Gastroesophageal sphincter (tissue), 3 donors: ENCODE results near the gene HDAC10.

ENCODE experiments used
- EP300 ChIP-seq: sonication (generic); formaldehyde crosslinking; IDR thresholded peaks from one replicate; pipeline ENCODE4 v1.6.1; 2017; ENCODE audit warnings: antibody characterized with exemption, mild to moderate bottlenecking
- POLR2A ChIP-seq, 2 donors: fragments of 450-650 bp; IDR thresholded peaks; one replicate each; pipeline ENCODE4 v1.6.1; 2017; ENCODE audit warnings: antibody characterized with exemption in 2 of 2, mild to moderate bottlenecking in 2 of 2, moderate library complexity in 1 of 2
- POLR2AphosphoS5 ChIP-seq: sonication (generic); formaldehyde crosslinking; IDR thresholded peaks from one replicate; pipeline ENCODE4 v1.6.1; 2017; ENCODE audit warnings: antibody characterized with exemption
- TF ChIP-seq, protein P1 (sequence below), 4 experiments: fragments of 200-600 bp in 2 of 4; fragments of 450-650 bp in 2 of 4; sonication (generic) in 1 of 4; IDR thresholded peaks; one replicate each; pipeline ENCODE4 v1.5.1; 2017 to 2019; ENCODE audit warnings: antibody characterized with exemption in 4 of 4, mild to moderate bottlenecking in 2 of 4, moderate library complexity in 2 of 4

DNA sequence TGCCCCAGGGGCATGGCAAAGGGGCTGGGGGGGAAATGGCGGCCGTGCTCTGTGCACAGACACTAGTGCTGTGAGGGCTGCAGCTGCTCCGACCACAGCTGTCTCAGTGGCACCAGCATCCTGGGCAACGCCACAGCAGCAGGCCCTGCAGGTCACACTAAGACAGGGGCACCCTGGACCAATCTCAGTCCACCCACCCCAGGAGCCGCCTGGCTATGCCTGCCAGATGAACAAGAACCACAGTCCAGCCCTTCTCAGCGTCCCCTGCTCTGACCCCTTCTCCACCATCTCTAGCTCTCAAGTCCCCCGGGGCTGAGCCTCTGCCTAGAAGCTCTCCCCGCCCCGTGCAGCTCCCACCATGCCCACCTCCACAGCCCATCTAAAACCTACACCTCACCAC, 22.7 kb downstream of the HDAC10 start:
- TF ChIP-seq, protein P1, sequence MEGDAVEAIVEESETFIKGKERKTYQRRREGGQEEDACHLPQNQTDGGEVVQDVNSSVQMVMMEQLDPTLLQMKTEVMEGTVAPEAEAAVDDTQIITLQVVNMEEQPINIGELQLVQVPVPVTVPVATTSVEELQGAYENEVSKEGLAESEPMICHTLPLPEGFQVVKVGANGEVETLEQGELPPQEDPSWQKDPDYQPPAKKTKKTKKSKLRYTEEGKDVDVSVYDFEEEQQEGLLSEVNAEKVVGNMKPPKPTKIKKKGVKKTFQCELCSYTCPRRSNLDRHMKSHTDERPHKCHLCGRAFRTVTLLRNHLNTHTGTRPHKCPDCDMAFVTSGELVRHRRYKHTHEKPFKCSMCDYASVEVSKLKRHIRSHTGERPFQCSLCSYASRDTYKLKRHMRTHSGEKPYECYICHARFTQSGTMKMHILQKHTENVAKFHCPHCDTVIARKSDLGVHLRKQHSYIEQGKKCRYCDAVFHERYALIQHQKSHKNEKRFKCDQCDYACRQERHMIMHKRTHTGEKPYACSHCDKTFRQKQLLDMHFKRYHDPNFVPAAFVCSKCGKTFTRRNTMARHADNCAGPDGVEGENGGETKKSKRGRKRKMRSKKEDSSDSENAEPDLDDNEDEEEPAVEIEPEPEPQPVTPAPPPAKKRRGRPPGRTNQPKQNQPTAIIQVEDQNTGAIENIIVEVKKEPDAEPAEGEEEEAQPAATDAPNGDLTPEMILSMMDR (IDR thresholded peaks at IDR 0.05) = no peak
- TF ChIP-seq EP300 = no peak
- TF ChIP-seq POLR2A (IDR thresholded peaks at IDR 0.05) = no peak
- TF ChIP-seq POLR2AphosphoS5 = no peak
